Measurements from ENCODE around the gene PCK2.
"Not testable (repeated sequence)": the region's sequence is repeated elsewhere in the genome, so short reads cannot be mapped to it uniquely, and the experiment has no call there.

PCK2 gene

GRCh38 chr14:24098229-24098926, 4.3 kb downstream of the PCK2 start:
- DNase-seq: no peak

GRCh38 chr14:24098927-24099813, 5.1 kb downstream of the PCK2 start:
- DNase-seq: no peak

- DNase-seq: no peak
These were observed 6.3 kb downstream of the PCK2 start for GRCh38 chr14:24100197-24100981.

GRCh38 chr14:24100982-24101494, 6.9 kb downstream of the PCK2 start:
- no peak for DNase-seq

GRCh38 chr14:24102357-24103048, 8.4 kb downstream of the PCK2 start:
- no peak for DNase-seq

GRCh38 chr14:24103451-24103850, 9.3 kb downstream of the PCK2 start:
- no peak for DNase-seq

GRCh38 chr14:24105609-24106239, 11.6 kb downstream of the PCK2 start:
- not testable (repeated sequence) for DNase-seq

GRCh38 chr14:24106672-24107271, 12.7 kb downstream of the PCK2 start:
- DNase-seq: no peak

- no peak for DNase-seq
These were observed 14.3 kb downstream of the PCK2 start for GRCh38 chr14:24108336-24108874.

- DNase-seq: no peak
These were observed 15.9 kb downstream of the PCK2 start for GRCh38 chr14:24110060-24110459.

- DNase-seq: no peak
These were observed 16.4 kb downstream of the PCK2 start for GRCh38 chr14:24110523-24110922.

GRCh38 chr14:24113379-24113800, 19.3 kb downstream of the PCK2 start:
- no peak for DNase-seq

GRCh38 chr14:24113801-24114531, 19.9 kb downstream of the PCK2 start:
- DNase-seq: peak; percentile 95

GRCh38 chr14:24114532-24115421, 20.7 kb downstream of the PCK2 start, which contains the start of the genes DCAF11 and NRL:
DCAF11 (plus strand) TSS chr14:24114777; CDS start chr14:24115595, 818 bp downstream.
NRL (minus strand) TSS chr14:24114949; CDS start chr14:24082848, 32,101 bp downstream.
- DNase-seq: peak; percentile 100

GRCh38 chr14:24115422-24116127, 21.5 kb downstream of the PCK2 start:
- DNase-seq: no peak

GRCh38 chr14:24116128-24116814, 22.2 kb downstream of the PCK2 start:
- DNase-seq: no peak

- no peak for DNase-seq
These were observed 23.1 kb downstream of the PCK2 start for GRCh38 chr14:24117179-24117578.

GRCh38 chr14:24119691-24120090, 25.6 kb downstream of the PCK2 start:
- DNase-seq: no peak

All from eye (tissue), 1 donor.